Measurements from ENCODE around the gene CDC42BPG.

Gene CDC42BPG

DNA sequence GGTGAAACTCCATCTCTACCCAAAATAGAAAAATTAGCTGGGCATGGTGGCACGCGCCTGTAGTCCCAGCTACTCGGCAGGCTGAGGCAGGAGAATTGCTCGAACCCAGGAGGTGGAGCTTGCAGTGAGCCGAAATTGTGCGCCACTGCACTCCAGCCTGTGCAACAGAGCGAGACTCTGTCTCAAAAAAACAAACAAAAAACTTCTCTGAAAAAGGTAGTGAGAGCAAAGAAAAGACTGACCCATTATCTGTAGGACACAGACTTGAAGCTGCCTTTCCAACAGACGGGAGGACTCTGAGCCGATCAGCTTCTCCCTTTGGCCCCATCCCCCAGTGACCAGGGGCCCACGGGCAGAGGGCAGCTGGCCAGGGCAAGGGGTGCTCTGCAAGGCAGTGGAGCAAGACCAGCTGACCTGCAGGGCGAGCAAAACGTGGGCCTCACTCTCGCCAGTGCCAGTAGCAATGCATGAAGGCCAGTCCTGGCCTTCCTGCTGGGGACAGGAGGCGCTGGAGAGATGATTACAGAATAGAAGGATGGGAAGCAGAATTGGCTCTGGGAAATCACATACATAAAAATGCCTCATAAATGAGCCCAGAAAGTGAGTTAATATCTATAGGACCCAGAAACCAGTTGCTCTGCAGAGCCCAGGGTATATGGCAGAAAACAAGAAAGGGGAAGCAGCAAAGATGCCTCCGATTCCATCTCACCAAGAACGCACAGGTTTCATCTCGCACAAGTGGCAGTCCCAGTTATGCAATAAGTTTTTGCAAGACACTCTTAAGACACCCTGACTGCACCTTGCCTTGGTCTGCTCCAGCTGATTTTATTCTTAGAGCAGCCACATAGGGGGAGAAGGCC lies 31.1 kb upstream of the CDC42BPG start:
- no peak for DNase-seq (ENCODE audit: low spot score)
- TF ChIP-seq, protein P1, sequence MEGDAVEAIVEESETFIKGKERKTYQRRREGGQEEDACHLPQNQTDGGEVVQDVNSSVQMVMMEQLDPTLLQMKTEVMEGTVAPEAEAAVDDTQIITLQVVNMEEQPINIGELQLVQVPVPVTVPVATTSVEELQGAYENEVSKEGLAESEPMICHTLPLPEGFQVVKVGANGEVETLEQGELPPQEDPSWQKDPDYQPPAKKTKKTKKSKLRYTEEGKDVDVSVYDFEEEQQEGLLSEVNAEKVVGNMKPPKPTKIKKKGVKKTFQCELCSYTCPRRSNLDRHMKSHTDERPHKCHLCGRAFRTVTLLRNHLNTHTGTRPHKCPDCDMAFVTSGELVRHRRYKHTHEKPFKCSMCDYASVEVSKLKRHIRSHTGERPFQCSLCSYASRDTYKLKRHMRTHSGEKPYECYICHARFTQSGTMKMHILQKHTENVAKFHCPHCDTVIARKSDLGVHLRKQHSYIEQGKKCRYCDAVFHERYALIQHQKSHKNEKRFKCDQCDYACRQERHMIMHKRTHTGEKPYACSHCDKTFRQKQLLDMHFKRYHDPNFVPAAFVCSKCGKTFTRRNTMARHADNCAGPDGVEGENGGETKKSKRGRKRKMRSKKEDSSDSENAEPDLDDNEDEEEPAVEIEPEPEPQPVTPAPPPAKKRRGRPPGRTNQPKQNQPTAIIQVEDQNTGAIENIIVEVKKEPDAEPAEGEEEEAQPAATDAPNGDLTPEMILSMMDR (IDR thresholded peaks at IDR 0.05; ENCODE audit: extremely low read depth, missing control alignments) = no peak

GRCh38 chr11:64874308-64875240 lies 30.1 kb upstream of the CDC42BPG start:
- DNase-seq (ENCODE audit: low spot score) = no peak
- TF ChIP-seq, protein P1 (IDR thresholded peaks at IDR 0.05; ENCODE audit: extremely low read depth, missing control alignments) = no peak

- TF ChIP-seq, protein P1 (IDR thresholded peaks at IDR 0.05; ENCODE audit: extremely low read depth, missing control alignments) = no peak
- no peak for DNase-seq (ENCODE audit: low spot score)
These were observed 28.5 kb upstream of the CDC42BPG start for GRCh38 chr11:64872790-64873488.

GRCh38 chr11:64871492-64871891 lies 27.0 kb upstream of the CDC42BPG start:
- no peak for DNase-seq (ENCODE audit: low spot score)
- TF ChIP-seq, protein P1 (IDR thresholded peaks at IDR 0.05; ENCODE audit: extremely low read depth, missing control alignments) = no peak

GRCh38 chr11:64870893-64871466 lies 26.5 kb upstream of the CDC42BPG start:
- TF ChIP-seq, protein P1 (IDR thresholded peaks at IDR 0.05; ENCODE audit: extremely low read depth, missing control alignments) = no peak
- DNase-seq (ENCODE audit: low spot score) = no peak

GRCh38 chr11:64870176-64870892 lies 25.9 kb upstream of the CDC42BPG start:
- no peak for DNase-seq (ENCODE audit: low spot score)
- TF ChIP-seq, protein P1 (IDR thresholded peaks at IDR 0.05; ENCODE audit: extremely low read depth, missing control alignments) = no peak
